ENCODE results near the gene GNB1L.

GNB1L gene

DNA sequence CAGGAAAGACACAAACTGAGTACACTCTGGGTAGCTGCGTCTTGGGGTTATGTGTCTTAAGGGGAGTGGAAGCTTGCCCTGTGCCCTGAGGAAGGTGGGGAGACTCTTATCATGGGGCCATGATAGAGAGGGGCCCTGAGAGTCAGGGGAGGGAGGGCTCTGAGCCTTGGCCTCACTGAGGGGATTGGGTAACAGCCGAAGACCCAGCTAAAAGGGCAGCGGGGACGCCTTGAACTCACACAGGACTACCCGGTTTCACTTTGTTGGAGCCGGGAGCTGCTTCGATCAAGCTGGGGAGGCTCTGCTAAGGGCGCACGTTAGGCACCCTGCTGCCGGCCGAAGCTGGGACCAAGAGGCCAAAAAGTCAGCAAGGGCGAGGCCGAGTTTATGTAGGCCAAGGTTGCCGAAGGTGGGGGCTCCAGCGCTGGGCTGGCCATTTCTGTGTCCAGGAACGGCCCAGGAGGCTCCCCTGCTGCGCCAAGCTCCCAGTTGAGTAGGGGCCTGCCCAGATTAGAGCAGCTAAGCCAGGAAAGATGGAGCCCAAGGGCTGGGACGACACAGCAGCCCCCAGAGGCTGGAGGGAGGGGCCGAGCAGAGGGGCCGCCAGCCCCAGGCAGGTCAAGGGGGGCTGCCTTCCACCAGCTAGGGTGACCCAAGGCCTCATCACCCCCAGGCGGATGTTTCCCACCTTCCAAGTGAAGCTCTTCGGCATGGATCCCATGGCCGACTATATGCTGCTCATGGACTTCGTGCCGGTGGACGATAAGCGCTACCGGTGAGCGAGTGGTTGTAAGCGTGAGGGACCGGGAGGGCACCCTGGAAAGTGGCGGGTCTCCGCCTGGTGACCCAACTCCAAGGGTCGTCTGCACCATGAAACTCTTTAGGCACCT, 91.9 kb downstream of the GNB1L start:
- peak overlapping the region; percentile 38 for H3K4me3 ChIP-seq (ENCODE audit: low read depth, low read length)
- CTCF ChIA-PET = interaction anchor here (1.0 to 2.0 kb wide), 4 partner anchors 9 to 147 kb away, joined by 3 to 5 read pairs (median 4); no protein-coding TSS in a partner anchor
- no peak for DNase-seq (ENCODE audit: low read depth, low spot score)

DNA sequence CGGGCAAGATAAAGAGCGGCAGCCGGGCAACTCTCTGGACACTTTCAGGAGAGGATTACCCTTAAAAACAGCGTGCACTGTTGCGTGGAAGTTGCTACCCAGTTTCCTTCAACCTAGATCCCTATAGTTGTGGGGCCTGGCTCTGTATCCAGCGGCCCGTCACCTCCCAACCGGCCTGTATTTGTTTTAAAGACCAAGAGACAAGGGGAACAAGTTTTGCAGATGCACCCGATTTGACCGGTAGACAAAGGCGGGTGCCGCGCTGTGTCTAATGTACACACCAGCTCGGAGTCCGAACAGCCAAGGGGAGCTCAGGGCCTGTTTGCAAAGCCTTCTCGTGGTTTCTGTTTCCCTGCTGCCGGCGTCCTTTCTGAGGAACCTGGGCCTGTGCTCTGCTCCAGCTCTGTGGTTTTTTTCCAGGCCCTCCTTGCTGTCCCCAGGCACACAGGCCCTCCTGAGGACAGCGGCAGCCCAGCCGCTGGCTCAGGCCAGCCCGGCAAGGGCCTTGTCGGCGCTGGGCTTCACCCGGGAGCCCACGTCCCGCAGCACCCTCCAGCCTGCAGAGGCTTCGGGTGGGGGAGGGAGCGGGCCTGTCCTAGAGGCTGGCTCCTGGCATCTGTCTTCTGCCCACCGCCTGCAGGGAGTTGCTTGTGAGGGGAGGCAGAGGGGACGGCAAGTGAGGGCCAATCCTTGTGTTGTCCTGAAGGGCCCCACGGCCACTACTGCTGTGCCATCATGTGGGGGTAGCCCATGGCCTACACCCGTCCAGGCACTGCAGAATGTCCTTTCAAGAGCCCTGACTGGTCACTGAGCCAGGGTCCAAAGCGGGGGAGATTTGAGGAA, 92.7 kb downstream of the GNB1L start:
- TF ChIP-seq, protein P1, sequence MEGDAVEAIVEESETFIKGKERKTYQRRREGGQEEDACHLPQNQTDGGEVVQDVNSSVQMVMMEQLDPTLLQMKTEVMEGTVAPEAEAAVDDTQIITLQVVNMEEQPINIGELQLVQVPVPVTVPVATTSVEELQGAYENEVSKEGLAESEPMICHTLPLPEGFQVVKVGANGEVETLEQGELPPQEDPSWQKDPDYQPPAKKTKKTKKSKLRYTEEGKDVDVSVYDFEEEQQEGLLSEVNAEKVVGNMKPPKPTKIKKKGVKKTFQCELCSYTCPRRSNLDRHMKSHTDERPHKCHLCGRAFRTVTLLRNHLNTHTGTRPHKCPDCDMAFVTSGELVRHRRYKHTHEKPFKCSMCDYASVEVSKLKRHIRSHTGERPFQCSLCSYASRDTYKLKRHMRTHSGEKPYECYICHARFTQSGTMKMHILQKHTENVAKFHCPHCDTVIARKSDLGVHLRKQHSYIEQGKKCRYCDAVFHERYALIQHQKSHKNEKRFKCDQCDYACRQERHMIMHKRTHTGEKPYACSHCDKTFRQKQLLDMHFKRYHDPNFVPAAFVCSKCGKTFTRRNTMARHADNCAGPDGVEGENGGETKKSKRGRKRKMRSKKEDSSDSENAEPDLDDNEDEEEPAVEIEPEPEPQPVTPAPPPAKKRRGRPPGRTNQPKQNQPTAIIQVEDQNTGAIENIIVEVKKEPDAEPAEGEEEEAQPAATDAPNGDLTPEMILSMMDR (IDR thresholded peaks at IDR 0.05; ENCODE audit: insufficient read depth, low read length, missing control alignments) = no peak
- H3K4me3 ChIP-seq (ENCODE audit: low read depth, low read length) = peak overlapping the region; percentile 38
- DNase-seq (ENCODE audit: low read depth, low spot score) = no peak
- ChIA-PET POLR2A (no interaction called here), CTCF (interaction anchor here (1.7 kb wide), 1 partner anchor 10 kb away, joined by 5 read pairs; no protein-coding TSS in a partner anchor)

More for the DNA sequence above, 91.9 kb downstream of the GNB1L start:
- TF ChIP-seq, protein P1 (IDR thresholded peaks at IDR 0.05; ENCODE audit: insufficient read depth, low read length, missing control alignments) = no peak
- POLR2A ChIA-PET = interaction anchor here (0.5 to 1.0 kb wide), 2 partner anchors 14 to 34 kb away, joined by 3 to 4 read pairs; no protein-coding TSS in a partner anchor

DNA sequence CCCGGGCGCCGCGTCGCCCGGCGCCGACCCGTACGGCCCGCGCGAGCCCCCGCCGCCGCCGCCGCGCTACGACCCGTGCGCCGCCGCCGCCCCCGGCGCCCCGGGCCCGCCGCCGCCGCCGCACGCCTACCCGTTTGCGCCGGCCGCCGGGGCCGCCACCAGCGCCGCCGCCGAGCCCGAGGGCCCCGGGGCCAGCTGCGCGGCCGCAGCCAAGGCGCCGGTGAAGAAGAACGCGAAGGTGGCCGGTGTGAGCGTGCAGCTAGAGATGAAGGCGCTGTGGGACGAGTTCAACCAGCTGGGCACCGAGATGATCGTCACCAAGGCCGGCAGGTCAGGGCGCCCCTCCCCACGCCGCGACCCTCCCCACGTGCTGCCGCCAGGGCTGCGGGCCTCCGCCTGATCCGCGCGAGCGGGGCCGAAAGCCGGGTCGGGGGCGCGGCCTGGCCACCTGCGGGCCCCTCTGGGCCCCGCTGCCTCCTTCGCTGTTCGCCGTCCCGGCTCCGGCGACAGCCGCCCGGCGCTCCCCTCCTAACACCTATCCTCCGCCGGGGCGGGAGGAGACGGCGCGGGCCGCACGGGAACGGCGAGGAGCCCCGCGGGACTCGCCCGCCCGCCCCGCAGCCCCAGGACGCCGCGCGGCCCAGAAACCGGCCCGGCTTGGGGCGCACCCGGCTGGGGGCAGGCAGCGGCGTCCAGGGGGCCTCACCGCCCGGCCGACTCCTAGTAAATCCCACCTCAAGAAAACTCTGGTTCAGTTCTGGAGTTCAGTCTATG, 93.5 kb downstream of the GNB1L start:
- peak overlapping the region; percentile 47 for H3K4me3 ChIP-seq (ENCODE audit: low read depth, low read length)
- ChIA-PET POLR2A (no interaction called here), CTCF (no interaction called here)
- DNase-seq (ENCODE audit: low read depth, low spot score) = no peak
- TF ChIP-seq, protein P1 (IDR thresholded peaks at IDR 0.05; ENCODE audit: insufficient read depth, low read length, missing control alignments) = no peak

DNA sequence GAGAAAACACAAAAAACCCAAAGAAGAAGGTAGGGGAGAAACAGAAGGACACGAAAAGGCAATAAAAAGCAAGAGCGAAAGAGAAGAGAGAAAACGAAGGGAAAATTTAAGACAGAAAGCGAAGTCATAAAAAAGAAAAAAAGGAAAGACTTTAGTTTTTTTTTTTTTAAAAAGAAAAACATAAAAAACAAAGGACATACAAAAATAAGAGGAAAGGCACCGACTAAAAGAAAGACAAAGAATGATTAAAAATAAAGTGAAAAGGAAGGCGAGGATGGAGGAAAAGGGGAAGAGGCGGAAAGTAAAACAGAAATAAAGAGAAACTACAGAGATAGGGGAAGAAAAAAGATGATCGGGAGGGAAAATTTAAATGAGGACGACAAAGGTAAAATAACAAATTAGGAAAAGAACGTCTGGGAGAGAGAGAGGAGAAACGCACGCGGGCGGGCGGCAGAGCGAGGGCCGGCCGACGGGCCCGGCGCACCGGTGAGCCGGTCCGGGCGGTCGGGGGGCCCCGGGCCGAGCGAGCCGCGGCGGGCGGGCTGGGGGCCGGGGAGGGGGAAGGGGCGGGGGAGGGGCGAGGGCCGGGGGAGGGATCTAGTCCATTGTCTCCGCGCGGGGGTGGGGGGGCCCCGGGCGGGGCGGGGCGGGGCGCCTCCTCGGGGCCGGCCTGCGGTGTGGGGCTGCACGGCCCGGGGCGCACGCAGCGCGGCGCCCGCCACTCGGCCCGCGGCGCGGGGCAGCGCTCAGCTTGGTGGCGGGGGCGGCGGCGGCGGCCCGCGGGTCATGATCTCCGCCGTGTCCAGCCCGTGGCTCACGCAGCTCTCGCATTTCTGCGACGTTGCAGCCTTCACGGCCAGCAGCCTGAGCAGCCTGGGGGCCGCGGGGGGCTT, 94.4 kb downstream of the GNB1L start, which contains the start of gene TBX1:
TSS of gene TBX1 (plus strand) at position 721 of the 893 bp plus-strand sequence. CDS start at position 787, 66 bp downstream.
- TF ChIP-seq, protein P1 (IDR thresholded peaks at IDR 0.05; ENCODE audit: insufficient read depth, low read length, missing control alignments) = no peak
- peak within 1 kb of the TSS; percentile 47 for H3K4me3 ChIP-seq (ENCODE audit: low read depth, low read length)
- no peak for DNase-seq (ENCODE audit: low read depth, low spot score)
- ChIA-PET POLR2A (no interaction called here), CTCF (interaction anchor here (1.0 to 1.8 kb wide), 3 partner anchors 19 to 151 kb away, joined by 4 read pairs; no protein-coding TSS in a partner anchor)

DNA sequence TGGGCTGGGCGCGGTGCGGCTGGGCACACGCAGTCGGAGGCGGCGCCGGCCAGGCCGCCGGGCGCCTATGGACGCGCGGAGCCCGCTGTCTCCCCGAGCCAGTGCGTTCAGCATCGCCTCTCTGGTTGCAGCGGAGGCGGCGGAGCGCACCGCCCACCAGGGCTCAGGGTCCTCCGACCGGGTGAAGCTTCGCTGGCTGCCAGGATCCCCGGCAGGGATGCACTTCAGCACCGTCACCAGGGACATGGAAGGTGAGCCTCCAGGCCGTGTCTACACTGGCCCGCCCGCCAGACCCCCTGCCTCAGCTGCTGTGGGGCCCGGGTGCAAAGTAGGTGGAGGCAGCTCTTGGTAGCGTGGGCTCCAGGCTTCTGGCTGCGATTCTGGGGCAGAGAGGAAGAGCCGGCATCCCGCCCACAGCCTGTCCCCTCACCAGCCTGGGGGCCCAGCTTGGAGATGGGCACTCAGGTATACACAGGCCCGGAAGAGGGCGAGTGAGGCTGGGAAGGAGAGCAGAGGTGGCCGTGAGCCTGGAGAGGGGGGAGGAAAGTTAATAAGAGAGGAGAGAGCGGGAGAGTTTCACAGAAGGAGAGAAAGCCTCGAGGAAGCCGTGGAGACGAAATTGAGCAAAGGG, 95.1 kb downstream of the GNB1L start:
- peak overlapping the region; percentile 8; the same call in 1 of the 2 replicates for H3K4me3 ChIP-seq (ENCODE audit: low read depth, low read length)
- ChIA-PET CTCF (interaction anchor here (0.8 to 1.8 kb wide), 4 partner anchors 18 to 152 kb away, joined by 4 read pairs; no protein-coding TSS in a partner anchor), POLR2A (no interaction called here)
- no peak for DNase-seq (ENCODE audit: low read depth, low spot score)
- TF ChIP-seq, protein P1 (IDR thresholded peaks at IDR 0.05; ENCODE audit: insufficient read depth, low read length, missing control alignments) = no peak
